Erythroblast (primary cell): ENCODE data around the gene CASP12.
"Not testable (repeated sequence)": the region's sequence is repeated elsewhere in the genome, so short reads cannot be mapped to it uniquely, and the experiment has no call there.

Experiments
- GATA1 ChIP-seq: IDR thresholded peaks from 2 replicates; pipeline ENCODE4 v1.6.1; 2011; ENCODE audit warnings: low read depth, mild to moderate bottlenecking, control low read depth, low read length, moderate library complexity
- POLR2A ChIP-seq: IDR thresholded peaks from 2 replicates; pipeline ENCODE4 v1.6.1; 2011; ENCODE audit warnings: mild to moderate bottlenecking, low read length

- TF ChIP-seq GATA1, POLR2A: not testable (repeated sequence)
Measured at GRCh38 chr11:104934073-104934472, 35.8 kb upstream of the CASP12 start.
